ENCODE data around the gene SART3.
"Not testable (repeated sequence)": the region's sequence is repeated elsewhere in the genome, so short reads cannot be mapped to it uniquely, and the experiment has no call there.

SART3 gene

DNA sequence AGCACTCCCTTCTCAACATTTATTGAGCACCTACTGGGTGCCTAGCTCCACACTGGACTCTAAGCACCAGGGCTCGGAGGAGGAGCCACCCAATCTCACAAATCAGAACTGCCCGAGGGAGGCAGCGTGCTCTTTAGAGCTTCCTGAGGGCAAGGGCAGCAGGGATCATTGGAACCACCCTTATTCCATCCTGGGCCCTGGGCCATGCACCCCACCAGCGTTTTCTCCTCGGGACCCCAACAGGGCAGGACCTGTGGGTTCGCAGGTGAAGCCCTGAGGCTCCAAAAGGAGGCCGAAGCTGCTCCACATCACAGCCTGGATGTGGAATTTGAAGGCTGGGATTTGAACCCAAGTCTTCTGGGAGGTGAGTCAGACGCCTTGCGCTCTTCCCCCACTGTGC, 21.5 kb upstream of the SART3 start:
- no peak for DNase-seq (ENCODE audit: low read depth in 2 of 2, low spot score in 1 of 2)

DNA sequence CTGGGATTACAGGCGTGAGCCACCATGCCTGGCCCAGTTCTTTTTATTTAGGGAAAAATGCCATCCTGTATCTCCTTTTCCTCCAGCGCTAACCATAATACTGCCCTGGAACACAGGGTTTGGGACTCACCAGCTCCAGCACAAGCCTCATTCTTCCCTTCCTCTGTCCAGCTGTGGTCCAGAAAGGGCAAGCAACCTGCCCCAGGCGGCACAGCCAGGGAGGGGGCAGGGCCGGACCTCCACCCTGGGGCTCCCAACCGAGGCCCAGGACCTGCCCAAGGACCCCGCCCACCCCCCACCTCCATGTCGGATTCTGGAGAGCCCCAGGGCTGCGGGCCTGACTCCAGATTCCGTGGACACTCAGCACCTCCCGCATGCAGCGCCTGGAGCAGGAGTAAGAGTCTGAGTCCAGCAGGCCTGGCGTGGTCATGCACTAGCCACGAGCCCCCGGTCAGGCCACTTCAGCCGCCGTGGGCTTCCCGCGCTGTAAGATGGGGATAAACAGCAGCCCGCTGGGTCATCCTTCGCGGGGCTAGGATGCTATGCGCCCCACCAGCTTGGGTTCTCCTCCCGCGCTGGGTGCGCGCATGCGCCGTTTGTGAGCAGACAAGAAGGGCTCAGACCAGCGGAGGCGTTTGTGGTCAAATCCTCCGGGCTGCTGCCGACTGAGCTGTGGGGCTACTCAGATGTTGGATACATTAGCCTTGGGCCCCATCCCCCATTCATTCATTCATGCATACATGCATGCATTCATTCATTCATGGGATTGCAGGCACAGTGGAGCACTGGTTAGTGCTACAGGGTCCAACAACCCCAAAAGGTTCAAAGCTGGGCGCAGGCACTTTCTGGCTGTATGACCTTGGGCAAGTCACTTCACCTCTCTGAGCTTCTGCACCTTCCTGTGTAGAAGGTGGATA, 20.6 kb upstream of the SART3 start:
- DNase-seq (ENCODE audit: low read depth in 2 of 2, low spot score in 1 of 2): no peak

DNA sequence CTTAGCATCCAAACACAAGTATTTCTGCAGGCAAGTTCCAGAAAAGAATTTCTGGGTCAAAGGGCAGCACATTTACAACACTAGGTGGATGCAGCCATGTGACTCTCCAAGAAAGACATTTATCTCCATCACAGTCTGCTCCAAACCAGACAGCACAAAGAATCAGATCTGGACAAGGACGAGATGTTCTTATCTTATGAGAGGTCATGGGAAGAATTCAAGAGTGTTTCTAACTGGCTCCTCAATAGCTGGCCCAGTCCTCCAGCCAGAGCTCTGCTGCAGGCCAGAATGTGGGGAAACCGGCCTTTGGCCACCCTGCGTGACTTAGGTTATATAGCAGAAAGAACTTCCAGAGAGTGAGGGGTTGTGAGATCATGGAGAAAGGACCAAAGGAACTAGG, 19.6 kb upstream of the SART3 start:
- DNase-seq (ENCODE audit: low read depth in 2 of 2, low spot score in 1 of 2): no peak

DNA sequence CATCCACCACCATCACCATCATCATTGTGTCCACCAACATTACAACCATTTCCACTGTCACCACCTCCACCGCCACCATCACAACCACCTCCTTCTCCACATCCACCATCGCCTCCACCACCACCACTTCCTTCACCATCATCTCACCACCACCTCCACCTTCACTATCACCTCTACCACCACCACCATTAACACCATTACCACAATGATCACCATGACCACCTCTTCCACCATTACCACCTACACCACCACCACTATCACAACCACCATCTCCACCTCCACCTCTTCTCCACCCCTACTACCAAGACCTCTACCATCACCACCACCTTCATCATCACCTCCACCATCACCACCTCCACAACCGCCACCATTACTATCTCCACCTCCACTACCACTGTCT, 17.8 kb upstream of the SART3 start:
- DNase-seq (ENCODE audit: low read depth in 2 of 2, low spot score in 1 of 2): no peak

DNA sequence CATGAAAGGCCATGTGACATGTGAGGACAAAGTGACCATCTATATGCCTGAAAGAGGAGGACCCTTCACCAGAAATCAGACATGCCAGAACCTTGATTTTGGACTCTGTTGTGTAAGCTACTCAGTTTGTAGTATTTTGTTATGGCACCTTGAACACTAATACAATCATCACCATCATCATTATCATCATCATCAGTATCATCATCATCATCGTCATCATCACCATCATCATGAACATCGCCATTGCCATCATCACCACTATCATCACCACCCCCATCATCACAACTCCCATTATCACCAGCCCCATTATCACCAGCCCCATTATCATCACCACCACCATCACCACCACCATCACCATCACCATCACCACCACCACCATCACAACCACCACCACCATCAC, 17.3 kb upstream of the SART3 start:
- DNase-seq (ENCODE audit: low read depth in 2 of 2, low spot score in 1 of 2): no peak

DNA sequence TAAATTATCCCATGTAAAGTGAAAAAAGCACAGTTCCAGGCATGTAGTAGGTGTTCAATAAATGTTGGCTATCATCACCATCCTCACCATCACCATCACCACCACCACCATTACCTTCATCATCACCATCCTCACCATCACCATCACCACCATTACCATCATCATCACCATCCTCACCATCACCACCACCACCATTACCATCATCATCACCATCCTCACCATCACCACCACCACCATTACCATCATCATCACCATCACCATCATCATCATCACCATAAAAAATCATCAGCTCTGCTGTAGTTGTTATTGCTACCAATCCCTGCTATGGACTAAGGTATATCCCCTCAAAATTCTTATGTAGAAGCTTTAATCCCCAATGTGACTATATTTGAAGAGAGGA, 16.5 kb upstream of the SART3 start:
- DNase-seq (ENCODE audit: low read depth in 2 of 2, low spot score in 1 of 2): no peak

DNA sequence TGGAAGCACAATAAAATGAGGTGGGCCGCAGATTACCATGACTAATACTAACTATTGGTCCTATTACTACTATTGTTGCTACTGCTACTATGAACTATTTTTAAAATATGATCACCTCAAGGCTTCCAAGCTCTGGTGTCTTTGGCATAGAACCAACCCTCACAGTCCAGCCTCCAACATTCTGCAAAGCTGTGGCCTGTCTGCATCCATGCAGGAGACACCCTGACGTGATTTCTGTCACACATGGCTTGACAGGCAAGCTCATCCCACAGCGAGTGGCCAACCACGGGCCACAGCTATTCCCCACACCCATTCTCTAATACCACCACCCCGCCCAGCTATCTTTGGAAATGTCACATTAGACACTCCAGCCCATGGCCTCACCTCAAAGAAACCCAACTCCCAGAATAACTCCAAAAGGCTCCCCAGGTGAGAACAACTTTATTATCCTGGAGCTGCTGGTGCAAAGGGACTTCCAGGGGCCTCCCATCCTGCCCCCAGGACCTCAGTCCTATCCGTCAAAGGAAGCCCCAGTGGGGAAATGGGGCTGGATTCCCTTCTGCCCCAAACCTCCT, 15.8 kb upstream of the SART3 start:
- no peak for DNase-seq (ENCODE audit: low read depth in 2 of 2, low spot score in 1 of 2)

DNA sequence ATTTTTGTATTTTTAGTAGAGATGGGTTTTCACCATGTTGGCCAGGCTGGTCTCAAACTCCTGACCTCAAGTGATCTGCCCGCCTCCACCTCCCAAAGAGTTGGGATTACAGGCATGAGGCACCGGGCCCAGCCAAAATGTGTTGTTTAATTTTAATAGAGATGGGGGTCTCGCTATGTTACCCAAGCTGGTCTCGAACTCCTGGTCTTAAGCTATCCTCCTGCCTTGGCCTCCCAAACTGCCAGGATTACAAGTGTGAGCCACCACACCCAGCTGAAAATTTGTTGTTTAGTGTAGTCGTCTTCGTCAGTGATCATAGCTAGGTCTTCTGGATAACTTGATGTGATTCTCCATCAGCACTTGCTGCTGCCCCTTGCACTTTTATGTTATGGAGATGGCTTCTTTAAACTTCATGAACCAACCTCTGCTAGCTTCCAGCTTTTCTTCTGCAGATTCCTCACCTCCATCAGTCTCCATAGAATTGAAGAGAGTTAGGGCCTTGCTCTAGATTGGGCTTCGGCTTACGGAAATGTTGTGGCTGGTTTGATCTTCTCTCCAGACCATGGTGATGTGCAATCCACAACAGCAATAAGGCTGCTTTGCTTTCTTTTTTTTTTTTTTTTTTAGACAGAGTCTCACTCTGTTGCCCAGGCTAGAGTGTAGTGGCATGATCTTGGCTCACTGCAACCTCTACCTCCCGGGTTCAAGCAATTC, 14.4 kb upstream of the SART3 start:
- DNase-seq (ENCODE audit: low read depth in 2 of 2, low spot score in 1 of 2): no peak

DNA sequence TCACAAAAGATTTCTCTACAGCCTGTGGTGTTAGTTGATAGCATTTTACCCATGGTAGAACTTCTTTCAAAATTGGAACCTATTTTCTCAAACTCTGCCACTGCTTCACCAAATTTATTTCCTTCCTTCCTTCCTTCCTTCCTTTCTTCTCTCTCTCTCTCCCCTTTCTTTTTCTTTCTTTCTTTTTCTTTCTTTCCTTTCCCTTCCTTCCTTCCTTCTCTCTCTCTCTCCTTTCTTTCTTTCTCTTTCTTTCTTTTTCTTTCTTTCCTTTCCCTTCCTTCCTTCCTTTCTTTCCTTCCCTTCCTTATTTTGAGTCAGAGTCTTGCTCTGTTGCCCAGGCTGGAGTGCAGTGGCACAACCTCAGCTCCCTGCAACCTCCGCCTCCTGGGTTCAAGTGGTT, 13.3 kb upstream of the SART3 start:
- DNase-seq (ENCODE audit: low read depth in 2 of 2, low spot score in 1 of 2): not testable (repeated sequence)

DNA sequence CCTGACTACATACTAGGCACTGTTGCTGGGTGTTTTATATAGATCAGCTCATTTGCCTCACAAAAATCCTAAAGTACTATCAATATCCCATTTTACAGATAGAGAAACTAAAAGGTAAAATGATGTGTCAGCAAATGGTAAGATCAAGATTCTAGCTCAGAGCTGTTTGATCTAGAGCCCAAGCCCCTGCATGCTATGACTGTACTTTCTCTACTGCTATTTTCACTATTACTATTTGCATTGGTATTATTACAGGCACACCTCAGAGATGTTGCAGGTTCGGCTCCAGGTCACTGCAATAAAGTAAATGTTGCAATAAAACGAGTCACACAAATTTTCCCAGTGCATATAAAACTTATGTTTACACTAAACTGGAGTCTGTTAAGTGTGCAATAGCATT, 12.3 kb upstream of the SART3 start:
- no peak for DNase-seq (ENCODE audit: low read depth in 2 of 2, low spot score in 1 of 2)

DNA sequence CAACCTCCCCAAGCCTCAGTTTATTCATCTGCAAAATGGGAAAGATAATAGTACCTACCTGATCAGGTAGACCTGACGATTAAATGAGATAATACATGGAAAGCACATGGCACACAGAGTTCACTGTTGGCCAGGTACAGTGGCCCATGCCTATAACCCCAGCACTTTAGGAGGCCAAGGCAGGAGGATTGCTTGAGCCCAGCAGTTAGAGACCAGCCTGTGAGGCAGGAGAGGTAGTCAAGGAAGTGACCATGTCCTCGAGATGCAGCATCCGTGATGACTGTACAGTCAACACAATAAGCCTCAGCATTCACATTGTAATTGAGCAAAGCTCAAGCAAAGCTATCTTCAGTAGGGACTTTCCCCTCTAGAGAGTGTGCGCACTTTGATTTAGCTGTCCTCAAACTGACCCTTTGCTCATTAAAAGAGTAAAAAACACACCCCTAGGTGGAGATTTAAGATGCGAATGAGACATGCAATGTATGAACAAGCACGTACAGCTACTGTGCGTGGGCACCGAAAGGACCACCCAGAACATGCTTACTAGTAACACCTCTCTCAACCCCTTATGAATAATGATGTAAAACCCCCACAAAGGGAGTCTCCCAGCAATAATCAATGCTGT, 11.3 kb upstream of the SART3 start:
- no peak for DNase-seq (ENCODE audit: low read depth in 2 of 2, low spot score in 1 of 2)

DNA sequence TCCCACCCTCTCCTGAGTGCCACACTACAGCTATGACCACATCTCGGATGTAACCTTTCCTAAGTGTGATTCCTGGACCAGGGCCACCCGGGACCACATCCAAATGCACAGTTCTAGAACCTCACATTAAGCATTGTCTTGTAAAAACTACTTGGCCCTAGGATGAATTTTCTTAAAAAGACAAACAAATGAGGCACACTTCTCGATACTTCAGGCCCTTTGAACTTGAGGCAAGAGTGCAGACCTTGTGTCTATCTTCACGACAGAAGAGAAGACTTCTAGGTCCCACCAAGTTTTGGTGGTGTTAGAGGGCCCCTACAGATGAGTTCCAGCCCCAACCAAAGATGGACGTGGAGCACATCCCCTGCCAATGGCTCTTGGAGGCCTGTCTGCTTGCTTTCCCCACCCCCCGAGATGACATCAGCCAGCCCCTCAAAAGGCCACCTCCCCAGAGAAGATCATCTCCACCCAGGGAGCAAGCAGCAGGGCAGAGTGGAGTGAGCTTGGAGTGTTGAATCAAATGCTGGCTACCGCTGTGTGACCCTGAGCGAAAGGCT, 10.7 kb upstream of the SART3 start:
- no peak for DNase-seq (ENCODE audit: low read depth in 2 of 2, low spot score in 1 of 2)

DNA sequence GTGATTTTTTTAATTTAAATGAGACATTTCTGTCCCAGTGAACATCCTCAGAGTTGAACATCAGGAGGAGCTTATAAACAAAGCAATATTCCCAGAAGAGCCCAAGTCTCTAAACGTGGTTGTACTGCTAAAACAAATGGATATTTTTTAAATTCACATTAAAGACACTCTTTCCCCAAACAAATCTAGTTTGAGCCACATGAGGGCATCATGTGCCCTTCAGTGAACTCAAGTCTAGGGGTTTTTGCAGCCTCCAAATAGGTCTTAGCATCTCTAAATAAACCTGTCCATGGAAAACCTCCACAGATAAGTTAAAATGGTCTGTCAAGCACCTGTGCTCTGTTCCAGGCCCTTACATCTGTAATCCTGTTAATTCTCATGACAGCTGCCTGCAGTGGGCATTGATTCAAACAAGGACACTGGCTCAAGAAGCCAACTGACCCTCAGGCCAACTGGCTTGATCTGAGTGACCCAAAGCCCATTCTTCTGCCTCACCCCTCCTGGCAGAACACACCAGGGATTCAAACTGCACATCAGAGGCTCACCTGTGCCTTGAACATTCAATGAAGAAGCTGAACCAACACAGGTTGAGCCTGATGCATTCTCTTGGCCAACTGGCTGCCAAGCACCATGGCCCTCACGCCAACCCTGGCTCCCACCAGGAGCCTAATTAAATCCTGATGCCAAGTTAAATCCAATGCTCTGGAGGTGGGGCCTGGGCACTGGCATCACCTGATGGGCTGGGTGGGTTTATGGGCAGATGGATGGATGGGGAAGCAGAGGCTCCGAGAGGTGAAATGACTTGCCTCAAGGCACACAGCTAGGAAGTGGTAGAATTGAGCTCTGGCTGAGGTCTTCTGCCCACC, 10.0 kb upstream of the SART3 start:
- no peak for DNase-seq (ENCODE audit: low read depth in 2 of 2, low spot score in 1 of 2)

DNA sequence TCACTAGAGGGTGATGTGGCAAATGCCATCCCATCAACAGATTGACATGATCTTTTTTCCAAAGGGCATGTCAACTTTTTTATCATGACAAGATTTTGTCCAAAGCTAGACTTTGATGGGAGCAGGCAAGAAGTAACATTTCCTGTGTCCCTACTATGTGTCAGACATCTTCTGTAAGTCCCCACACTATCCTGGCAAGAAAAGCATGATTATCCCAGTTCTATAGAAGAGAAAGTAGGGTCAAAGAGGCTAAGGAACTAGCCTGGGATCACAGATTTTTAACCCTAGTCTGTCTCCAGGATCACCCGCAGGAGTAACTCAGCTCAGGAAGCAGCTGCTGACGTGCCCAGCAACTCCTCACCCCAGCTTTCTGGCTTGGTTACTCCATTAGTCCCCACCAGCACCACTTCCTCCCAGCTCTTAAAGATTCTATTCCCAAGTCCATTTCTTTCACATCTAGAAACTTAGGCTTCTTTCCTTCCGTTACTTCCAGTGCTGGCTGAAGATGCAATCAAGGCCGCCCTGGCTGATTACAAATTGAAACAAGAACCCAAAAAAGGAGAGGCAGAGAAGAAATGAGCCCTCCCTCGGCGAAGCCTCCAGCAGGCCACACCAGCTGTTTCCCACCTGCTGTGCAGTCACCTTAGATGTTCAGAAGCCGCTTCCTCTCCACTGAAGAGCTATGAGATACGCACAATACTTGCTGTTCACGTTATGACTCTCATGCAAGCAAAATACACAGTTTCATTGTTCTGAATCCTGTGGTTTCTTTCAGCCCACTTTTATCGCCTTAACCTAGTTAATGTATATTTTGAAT, 7.6 kb upstream of the SART3 start:
- DNase-seq (ENCODE audit: low read depth in 2 of 2, low spot score in 1 of 2): peak in 1 of 2 donors; percentile 29

DNA sequence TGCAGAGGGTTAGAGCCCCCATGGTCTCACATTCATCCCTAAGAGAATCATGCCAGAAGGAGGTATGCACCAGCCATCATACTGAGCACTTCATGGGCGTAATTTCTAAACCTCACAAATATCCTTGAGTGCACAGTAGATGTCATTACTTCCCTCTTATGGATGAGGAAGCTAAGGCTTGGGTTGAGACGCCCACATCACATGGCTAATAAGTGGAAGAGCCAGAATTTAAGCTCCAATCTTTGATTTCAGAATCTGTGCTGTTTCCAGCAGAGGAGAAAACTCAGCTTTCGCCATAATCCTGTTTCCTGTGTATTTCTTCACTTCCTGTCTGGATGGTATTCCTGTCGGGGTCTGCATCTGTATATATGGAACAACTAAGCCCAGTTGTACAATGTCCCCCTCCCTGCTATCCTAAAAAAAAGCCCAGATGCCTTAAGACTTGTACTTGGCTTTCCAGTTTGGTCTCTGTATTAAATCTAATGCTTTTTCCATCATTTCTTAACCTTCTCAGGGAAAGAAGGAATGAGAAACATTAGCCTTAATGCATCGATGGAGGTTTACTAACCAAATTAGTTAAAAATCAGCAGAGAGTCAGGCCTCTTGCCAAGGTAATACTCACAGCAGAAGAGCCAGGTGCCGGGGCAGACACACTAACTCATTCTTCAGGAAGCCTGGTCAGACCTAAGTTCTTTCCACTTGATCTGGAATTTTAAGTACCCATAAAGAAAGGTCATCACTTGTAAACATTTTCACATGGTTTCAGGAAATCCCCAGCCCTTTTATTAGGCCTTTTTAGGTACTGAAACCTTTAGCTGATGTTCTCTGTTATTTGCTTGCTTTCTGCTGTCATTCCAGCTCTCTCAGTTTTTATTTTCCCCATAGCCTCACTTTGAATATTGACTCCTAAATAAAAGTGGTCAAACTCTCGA, 6.7 kb upstream of the SART3 start:
- DNase-seq (ENCODE audit: low read depth in 2 of 2, low spot score in 1 of 2): no peak

DNA sequence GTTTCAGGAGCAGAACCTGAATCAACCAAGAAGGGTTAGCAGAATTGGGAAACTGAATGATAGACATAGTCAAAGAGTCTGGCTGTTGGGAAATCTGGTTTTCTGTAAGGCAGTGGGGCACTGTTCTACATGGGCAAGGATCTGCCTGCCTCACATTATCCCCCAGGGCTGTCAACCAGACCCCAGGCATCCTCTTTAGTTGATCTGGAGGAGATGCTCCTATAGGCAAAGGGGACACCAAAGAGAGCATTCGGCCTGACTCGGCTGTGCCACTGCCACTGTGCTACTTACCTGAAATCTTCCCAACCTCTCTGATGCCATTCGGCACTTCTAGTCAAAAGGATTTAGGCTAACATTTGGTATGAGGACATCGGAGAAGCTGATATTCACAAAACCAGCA, 5.5 kb upstream of the SART3 start:
- no peak for DNase-seq (ENCODE audit: low read depth in 2 of 2, low spot score in 1 of 2)

DNA sequence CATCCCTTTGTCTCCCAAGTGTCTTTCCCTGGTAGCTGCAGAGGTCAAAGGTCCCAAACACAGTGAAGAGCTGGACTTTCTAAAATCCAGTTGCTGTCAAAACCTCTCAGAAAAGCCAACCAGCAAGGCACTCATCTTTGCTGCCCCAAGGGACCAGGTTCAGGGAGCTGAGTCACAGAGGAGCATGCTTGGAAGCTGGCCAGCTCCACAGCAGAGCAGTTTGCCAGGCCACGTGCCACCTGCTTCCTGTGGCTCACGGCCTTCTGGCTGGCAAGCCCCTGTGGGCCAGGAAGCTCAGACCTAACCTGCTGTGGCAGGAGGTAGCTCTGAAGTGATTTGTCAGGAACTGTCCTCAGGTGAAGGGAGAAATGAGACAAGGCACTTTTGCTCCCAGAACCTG, 5.0 kb upstream of the SART3 start:
- peak in 1 of 2 donors; percentile 49 for DNase-seq (ENCODE audit: low read depth in 2 of 2, low spot score in 1 of 2)

DNA sequence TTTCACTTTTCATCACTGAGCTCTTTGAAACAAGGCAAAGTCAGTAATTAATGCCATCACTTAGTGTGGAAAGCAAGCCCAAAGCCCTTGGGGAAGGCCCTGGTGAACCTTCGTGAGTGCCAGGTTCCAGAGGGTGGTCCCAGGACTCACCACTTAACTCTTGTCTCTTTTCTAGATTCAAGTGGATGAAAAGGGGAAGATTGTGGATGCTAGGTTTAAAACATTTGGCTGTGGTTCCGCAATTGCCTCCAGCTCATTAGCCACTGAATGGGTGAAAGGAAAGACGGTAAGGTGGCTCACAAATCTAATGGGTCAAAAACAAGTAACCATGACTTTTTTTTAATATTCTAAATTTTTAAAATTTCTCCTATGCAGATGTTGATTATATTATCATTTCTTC, 4.2 kb upstream of the SART3 start:
- no peak for DNase-seq (ENCODE audit: low read depth in 2 of 2, low spot score in 1 of 2)

DNA sequence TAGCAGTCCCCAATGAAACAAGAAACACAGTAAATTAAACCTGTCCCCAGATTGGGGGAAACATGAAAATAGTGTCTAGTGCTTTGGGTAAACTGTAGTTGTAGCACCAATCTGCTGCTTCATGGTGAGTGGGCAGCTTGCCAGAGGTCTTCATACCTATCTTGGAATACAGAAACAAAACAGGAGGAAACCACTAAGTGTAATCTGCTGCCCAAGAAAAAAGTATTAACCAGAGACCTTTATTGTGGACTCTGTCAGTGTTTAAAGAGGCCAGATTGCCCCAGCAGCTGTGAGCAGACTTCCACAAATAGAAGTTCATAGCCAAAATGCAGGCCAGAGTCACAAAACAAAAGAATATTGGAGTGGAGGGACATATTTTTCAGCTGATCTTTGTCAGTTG, 3.8 kb upstream of the SART3 start:
- no peak for DNase-seq (ENCODE audit: low read depth in 2 of 2, low spot score in 1 of 2)

Data from stimulated activated CD8-positive, alpha-beta memory T cell treated with anti-CD3 and anti-CD28 coated beads, Interleukin-4, amount 100 ng/mL, for 1 hour (primary cell).